NCI-H1930 (cell line): Measurements from ENCODE around the gene PSMD6.

Experiments used
- DNase-seq, 2 experiments: peaks; one replicate each; lab custom pipeline; 2025; lab: John Stamatoyannopoulos, UW

Gene PSMD6

DNA sequence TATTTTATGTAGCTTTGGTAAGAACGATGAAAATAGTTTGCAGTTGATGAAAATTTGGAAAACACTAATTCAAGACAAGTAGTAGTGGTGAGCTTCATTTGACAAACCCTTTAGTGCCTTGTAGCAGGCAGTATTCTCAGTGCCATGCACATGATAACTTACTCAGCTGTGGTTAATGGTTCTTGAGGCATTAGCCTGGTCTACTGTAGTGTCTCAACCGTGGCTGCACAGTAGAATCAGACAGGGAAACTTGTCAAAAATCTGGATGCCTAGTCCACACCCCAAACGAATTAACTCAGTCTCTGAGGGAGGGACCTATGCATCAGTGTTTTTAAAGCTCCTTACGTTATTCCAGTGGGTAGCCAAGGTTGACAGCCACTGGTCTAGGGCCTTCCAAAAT is 45.4 kb downstream of the PSMD6 start:
- DNase-seq: no peak

DNA sequence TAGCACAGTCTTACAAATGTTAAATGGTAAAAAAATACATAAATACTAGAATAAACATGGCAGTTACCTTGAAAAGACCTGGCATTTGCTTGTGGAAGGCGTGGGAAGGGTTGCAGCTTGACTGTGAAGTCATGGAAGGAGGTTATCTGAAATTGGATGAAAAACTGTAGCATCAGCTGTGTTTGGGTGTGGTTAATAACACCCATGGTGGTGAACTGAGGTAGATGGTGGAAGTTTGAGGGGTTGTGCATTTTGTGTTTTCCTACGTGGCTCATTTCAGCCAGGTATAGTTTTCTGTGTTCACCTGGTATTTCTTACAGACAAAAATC is 46.5 kb downstream of the PSMD6 start:
- no peak for DNase-seq

DNA sequence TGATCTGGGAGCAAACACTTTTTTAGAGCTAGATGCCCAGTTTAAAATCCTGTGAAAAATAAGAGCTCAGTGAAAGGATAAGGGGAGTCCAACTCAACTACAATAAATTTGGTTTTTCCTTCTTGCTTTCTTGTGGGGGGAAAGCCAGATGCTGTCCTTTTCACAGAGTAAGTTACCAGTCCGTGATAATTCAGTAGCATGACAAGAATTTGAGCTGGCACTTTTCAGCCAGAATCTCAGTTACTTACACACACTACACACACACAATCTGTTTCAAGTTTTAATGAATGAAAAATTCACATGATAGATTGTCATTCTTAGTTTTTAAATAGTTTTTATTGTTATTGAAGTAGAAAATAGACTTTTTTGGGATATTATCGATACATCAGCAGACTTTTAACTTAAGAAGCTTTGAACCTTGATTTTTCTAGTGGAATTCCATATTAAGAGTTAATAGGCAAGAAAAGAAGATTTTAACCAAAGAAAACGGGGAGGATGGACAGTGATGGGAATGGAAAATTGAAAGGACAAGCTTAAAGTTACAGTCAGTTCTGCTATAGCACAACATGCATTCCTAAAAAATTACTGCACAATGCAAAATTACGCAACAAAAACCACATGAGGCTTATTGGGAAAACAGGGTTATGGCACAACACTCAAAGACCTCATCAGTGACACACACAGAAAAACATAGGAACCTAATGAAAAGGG is 47.0 kb downstream of the PSMD6 start:
- no peak for DNase-seq

DNA sequence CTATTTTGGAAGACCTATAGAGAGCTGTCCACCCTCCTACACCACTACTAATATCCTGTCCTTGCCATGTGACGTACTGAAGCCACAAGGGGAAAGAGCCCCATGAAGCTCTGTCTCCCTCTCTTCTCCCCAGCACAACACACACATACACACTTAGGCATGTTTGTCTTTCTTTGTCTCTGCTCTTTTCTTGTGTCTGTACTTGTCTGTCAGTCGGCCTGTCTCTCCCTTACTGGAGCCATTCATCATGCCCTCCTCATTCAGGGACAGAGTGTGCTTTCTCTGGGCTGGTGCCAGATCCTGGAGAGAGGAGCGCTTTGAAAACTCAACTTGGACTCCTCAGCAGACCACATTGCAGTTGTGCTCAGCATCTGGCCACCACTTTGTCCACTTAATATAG is 47.6 kb downstream of the PSMD6 start:
- no peak for DNase-seq

DNA sequence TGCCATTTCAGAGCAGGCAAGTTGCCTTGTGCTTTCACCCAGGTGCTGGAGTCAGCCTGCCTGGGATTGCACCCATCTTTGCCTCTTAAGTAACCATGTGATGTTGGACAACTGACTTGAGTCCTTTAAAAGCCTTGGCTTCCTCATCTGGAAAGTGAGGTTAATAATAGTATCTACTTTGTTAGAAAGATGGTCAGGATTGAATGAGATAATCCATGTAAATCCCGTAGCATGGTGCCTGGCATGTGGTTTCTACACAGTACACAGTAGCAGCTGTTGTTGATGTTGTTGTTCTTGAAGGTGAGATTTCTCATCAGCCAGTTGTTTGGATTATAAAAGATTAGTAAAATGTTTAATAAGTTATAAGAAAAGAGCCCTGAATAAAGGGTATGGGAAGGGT is 48.8 kb downstream of the PSMD6 start:
- no peak for DNase-seq

DNA sequence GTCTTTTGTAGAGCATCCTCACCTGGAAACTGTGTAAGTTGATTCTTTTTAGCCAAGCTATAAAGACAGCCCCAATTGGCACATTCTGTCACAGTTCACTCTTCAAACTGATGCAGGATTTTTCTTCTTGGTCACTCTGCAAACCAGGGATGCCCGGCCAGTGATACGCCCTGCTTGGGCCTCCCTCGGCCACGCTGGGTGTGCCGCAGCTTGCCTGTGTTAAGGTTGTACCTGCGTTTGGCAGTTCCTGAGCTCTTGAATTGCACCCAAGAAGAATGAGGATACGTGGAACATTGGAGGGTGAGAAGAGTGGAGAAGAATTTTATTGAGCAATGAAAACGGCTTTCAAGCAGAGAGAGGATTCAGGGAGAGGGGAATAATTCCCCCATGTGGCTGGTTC is 49.9 kb downstream of the PSMD6 start:
- no peak for DNase-seq

DNA sequence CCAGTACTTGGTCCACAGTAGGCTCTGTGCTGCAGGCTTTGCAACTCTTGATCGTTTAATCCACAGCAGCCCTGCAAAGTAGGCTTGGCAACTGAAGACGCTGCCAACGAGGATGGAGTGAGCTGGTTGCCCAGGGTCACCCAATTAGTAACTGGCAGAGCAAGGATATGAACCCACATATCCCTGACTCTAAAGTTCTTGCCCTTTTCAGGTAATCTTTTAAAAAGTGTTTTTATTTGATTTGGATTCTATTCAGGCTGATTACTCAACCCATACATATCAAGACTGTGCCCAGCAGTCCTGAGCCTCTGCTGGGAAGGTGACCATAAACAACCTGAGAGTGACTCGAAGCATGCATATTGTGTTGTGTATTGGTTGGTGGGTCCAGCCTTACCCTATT is 50.3 kb downstream of the PSMD6 start:
- no peak for DNase-seq

DNA sequence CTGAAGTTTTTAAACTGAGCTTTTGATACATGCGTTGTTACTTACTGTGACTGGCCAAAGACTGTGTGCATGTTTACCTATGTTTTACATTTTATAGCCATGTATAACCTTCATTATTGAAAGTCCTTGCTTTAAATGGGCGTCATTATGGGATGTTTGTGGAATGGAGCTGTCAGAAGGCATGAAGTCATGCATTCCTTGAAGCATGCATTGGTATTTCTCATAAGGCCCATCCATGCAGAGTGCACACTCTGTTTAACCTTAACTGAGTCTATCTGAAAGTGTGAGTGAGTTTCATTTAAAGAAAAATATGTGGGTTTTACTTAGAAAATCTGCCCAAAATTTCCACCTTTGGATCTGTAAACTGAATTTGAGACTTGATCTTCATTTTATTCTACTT is 51.1 kb downstream of the PSMD6 start:
- DNase-seq: no peak

DNA sequence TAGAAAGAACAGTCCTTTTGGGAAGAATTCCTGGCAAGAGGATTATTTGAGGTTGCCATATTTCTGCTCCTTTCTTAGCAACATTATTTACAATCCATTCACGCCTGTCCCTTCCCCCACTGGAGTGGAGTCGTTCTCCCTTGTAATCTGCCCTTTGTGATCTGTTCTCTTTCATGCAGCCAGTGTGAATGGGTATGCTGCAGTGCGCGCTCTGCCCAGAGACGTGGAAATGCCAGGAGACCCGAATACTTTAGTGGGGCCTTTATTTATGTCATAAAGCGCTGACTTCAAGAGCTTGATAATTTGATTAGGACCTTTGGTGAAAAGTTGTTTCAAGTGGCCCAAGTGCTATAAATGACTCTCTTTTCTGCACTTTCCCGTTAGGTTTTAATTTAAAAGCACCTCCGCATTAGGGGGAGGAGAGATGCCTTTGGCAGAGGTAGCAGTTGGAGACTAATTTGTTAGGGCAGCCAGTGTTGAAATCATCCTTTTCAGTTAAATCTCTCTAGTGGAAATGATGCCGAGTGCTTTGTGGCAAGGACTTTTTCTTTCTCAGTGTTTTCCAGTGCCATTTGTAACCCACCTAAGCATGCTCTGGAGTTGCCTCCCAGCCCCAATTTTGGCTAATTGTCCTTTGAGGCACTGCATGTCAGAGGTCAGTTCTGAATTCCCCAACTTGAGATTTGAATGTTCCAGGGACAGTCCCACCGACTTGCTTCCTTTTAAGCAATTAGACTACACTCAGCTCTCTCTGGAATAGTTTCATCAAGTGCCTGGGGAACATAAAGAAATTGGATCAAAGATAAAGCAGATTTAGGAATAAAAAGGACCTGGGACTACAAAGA is 52.4 kb downstream of the PSMD6 start:
- no peak for DNase-seq

DNA sequence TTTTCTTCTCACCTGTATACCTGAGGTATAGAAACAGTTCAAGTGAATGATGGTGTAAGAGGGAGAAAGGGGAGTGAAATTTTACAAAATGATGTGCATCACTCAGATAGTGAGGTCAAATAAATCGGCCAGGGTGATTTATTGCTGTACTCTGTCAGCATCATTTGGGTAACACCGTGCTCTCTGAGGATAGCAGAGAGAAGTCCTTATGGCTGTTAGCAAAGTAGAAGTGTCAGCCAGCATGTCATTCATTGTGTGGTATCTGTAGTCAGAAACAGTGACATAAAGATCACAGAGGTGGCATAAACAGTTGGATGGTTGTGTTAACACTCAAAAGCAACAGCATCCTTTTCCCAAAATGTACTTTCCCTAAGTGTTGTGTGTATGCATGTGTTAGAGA is 53.4 kb downstream of the PSMD6 start:
- DNase-seq: no peak

DNA sequence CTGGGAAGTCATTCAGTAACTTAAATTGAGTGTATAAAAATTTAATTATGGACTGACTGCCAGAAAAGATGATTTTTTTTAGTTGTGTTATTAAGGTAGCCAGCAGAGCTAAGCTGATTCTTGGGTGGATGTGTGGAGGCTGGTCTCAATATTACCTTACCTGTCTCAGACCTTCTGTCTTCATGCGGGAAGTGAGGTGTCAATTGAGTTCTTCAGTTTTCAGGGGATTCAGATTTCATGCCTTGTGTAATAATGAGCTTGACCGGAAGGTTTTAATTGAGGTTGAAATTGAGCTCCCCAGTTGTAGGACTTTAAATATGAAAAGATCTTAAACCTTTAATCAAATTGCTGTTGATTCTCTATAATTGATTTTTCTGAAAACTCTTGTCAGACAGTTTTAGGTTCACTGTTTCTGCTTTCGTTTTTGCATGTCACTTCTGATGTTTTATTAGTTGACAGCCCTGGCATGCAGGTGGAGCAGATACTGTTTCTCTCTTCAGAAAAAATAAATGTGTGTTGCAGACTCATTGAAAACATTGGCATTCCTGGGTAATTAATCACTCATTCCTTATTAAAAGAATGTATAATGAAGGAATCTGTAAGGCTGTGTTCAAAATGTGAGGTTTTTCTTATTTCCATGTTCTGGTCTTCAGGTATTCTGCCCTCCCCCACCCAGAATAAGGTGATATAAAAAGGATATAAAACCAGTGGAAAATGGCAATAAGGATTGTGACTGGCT is 54.5 kb downstream of the PSMD6 start:
- DNase-seq: no peak

DNA sequence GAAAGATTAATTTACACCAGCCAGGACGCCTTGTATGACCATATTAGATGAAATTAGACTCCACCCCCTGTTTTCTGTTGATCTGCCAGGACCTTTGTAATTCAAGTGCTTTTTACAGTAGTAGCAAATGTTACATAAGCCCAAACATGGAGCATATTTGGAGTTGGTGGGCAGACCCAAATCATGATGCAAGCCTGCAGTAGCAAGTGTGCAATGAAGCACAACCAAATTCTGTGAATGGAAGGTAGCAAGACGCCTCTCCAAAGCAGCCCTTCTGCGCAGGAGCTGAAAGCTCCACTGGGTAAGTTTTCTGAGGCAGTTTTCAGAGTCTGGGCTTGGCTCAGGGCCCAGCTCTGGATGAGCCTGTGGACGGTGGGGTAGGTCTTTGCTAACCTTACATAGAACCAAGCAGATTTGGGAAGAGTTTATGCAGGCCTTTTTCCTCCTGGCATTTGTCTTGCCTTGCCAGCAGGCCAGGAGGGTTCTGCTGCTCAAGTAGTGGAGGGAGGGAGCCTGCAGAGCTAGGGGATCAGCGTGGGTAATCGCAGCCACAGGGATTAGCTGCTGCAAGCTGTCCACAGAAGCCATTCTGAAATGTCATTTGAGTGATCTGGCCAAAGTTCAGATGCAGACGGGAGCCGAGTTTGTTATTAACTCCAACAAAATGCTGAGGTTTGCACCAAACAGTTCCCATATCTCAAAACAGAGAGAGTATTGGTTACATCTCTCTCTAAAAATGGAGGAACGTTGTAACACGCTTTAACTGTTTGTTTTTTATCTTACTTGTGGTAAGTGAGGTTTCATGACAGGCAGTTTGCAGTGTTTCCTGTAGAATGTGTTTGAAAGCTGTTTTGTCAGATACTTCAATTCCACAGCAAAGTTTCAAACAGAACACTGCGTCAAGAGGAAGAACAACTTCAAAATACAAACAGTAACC is 55.4 kb downstream of the PSMD6 start:
- DNase-seq: no peak

DNA sequence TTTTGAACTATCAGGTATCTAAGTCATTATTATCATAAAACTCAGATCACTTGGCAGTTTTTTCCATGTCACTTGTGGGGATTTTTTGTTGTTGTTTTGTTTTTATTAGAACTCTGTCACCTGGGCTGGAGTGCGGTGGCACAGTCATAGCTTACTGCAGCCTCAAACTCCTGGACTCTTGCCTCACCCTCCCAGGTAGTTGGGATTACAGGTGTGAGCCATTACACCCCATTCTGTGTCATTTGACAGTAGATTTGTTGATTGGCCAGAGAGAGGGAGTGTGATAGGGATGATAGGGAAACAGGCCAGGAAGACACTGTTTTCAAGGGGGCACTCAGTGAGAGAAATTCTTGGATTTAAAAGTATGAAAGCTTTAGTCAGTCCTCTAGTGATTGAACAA is 56.4 kb downstream of the PSMD6 start:
- no peak for DNase-seq

DNA sequence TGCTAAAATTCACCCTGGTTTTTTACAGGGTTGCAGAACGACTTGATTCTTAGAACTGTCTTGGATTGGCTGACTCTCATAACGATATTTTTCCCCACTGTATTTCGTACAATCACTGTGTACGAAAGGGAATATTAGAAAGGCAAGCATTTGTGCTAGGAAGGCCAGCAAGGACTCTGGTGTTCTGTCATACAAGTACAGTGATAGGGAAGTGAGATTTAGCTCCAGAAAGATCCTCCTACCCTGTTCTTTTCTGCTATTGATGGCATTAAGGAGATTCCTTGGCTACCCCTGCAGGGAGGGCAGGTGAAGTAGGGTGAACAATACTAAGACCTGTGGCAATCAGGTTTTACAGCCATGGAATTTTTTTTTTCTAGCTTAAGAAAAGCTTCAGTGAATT is 57.3 kb downstream of the PSMD6 start:
- no peak for DNase-seq

DNA sequence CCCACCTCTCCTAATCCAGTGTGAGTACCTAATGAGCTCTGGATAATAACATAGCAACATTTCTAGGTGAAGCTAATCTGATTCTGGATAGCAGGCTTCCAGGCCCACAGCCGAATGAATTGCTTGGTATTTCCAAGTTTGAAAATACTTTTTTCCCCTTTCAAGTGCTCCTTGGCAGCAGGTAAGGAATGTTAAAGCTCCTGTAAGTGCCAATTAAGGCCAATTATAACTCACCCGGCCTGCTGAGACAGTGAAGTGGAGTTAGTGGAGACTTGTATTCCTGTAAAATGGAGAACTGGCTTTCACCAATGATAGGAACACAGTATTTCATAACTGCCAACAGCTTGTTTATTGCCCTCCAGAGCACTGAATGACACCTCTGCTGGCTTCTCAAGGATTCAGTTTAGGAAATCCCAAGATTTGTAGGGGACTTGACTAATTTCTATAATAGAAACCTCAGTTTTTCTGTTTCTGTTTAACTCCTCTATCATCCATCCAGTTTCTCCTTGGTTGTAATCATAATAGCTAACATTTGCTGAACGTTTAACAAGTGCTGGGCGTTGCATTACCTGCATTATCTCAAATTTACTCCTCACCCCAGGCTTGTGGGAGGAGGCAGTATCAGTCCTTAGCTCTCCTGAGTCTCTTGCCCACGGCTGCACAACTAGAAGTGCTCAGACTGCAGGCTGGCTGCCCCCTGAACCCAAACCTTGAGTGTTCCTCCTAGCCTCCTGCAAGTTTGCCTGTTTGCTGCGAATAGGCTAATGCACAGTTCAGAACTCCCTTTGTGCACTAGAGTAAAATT is 58.4 kb downstream of the PSMD6 start:
- DNase-seq: no peak

DNA sequence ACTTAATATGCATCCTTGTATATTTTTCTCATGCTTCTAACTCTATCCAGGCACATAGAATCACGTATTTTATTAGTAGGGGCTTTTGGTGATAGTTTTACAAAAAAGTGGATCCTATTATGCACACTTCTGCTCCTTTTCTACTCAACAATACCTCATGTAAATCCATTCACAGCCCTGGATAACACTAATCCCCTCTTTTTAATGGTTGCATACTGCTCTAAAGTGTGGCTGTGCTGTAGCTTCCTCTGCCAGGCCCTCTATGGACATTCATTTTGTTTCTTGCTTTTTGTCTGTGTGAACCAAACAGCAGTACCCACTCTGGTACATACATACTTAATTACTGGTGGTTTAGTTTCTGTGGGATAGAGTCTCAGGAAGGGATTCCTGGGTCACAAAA is 59.8 kb downstream of the PSMD6 start:
- DNase-seq: no peak

DNA sequence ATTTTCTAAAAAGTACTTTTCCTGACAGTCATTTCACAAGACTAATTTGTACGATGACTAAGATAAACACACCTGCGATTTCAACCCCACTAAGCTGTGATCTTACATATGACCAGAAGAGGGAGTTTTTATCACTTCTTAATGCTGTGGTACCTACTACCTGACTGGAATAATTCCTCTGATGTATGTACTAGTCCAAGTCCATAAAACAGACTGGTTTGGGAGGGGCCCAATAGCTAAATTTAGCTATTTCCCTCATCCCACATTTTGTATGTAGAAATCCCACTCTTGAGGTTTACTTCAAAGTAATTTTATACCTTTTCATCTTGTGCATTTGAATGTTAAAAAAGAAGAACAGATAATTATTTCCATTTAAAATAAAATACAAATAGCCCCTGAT is 61.4 kb downstream of the PSMD6 start:
- DNase-seq: peak in 1 of 2 experiments; percentile 5
